Muscle layer of duodenum (tissue), 2 donors: ENCODE data around the gene WDR20.

Source experiments
- H3K27ac ChIP-seq: one replicate; pipeline ENCODE4 v1.7.0; 2013; ENCODE audit warnings: mild to moderate bottlenecking, low read length
- H3K27me3 ChIP-seq: one replicate; pipeline ENCODE4 v1.7.0; 2013; ENCODE audit warnings: low read depth, mild to moderate bottlenecking, control low read depth, low read length
- H3K36me3 ChIP-seq, 2 donors: one replicate each; pipeline ENCODE4 v1.7.0; 2013; ENCODE audit warnings: low read length in 2 of 2, control low read depth in 1 of 2, mild to moderate bottlenecking in 1 of 2; ENCODE audit not compliant: insufficient read depth in 2 of 2, control insufficient read depth in 1 of 2
- H3K4me1 ChIP-seq, 2 donors: one replicate each; pipeline ENCODE4 v1.7.0; 2013; ENCODE audit warnings: low read length in 2 of 2, mild to moderate bottlenecking in 2 of 2, control low read depth in 1 of 2, moderate library complexity in 1 of 2; ENCODE audit not compliant: insufficient read depth in 2 of 2, control insufficient read depth in 1 of 2
- H3K4me3 ChIP-seq, 2 donors: one replicate each; pipeline ENCODE4 v1.7.0; 2013; ENCODE audit warnings: low read length in 2 of 2, low read depth in 1 of 2, mild to moderate bottlenecking in 1 of 2
- H3K9me3 ChIP-seq, 2 donors: one replicate each; pipeline ENCODE4 v1.7.0; 2013; ENCODE audit warnings: low read length in 2 of 2, control low read depth in 1 of 2, mild to moderate bottlenecking in 1 of 2; ENCODE audit not compliant: control insufficient read depth in 1 of 2
- donor health status: healthy.

The WDR20 gene

DNA sequence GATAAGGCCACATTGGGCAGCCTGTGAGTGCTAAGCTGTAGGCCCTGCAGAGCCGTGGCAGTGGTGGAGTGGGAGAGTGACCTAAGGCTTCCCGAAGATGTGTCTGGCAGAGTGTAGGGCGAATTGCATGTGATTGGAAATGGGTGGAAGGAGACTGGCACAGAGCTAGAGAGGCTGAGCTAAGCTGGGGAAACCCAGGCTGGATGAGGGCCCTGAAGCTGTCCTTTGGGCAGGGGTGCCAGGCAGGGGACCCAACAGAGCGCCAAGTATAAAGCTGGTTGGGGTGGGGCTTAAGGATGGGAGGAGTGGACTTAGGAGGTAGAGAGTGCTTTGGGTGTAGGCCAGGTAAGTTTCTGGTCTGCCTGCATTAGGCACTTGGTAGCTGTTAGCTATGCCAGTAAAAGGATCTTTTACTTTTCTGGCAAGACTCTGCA is 47.9 kb downstream of the WDR20 start:
- Histone ChIP-seq H3K4me1 (peaks cover 7 to 39% of the 10 kb centered on the region in 2 donors), H3K4me3 (peak overlapping the region in 1 of 2 donors; percentile 1), H3K27ac (no peak overlapping the region), H3K36me3 (no peaks in the 10 kb centered on the region), H3K9me3 (no peaks in the 10 kb centered on the region), H3K27me3 (no peaks in the 10 kb centered on the region)

DNA sequence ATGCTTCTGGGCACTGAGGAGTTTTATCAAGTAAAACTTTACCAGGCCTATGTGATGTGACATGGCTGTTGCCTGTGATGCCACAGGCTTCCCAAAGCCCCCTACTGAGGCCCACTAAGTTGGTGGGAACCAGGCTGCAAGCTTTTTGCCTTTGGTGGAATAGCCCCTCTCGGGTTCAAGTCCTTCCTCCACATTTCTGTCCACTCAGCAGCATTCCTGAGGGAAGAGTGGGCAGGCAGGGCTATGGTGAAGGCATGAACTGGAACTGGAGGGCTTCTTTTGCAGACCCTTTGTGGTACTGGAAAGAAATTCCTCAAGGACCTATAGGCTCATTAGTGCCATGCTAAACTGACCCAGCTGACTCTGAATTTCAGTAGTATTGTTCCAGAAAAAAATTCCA is 48.5 kb downstream of the WDR20 start:
- Histone ChIP-seq H3K36me3 (no peaks in the 10 kb centered on the region), H3K9me3 (no peaks in the 10 kb centered on the region), H3K4me3 (no peak overlapping the region), H3K27me3 (no peaks in the 10 kb centered on the region), H3K4me1 (peaks cover 7 to 34% of the 10 kb centered on the region in 2 donors), H3K27ac (no peak overlapping the region)

DNA sequence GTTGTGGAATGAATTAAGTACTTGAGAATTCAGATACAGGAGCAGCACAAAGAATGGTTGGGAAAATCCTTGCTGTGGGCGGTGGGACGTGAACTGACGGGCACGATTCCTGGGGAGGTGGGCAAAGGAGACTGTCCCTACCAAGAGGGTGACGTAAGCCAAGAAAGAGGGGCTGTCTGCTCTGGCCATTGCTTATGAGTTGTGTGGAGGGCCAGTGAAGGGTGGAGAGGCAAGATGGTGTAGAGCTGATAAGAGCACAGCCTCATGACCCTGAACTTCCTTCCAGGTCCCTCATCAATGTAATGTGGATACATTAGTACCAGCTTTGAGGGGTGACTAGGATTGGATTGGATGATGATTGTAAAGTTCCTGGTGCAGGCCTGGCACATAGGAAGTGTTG is 50.2 kb downstream of the WDR20 start:
- H3K27ac ChIP-seq, result no peak overlapping the region
- no peaks in the 10 kb centered on the region for H3K27me3 ChIP-seq
- H3K4me1 ChIP-seq, result peaks cover 12 to 24% of the 10 kb centered on the region in 2 donors
- no peak overlapping the region for H3K4me3 ChIP-seq
- H3K36me3 ChIP-seq, result no peaks in the 10 kb centered on the region
- no peaks in the 10 kb centered on the region for H3K9me3 ChIP-seq

DNA sequence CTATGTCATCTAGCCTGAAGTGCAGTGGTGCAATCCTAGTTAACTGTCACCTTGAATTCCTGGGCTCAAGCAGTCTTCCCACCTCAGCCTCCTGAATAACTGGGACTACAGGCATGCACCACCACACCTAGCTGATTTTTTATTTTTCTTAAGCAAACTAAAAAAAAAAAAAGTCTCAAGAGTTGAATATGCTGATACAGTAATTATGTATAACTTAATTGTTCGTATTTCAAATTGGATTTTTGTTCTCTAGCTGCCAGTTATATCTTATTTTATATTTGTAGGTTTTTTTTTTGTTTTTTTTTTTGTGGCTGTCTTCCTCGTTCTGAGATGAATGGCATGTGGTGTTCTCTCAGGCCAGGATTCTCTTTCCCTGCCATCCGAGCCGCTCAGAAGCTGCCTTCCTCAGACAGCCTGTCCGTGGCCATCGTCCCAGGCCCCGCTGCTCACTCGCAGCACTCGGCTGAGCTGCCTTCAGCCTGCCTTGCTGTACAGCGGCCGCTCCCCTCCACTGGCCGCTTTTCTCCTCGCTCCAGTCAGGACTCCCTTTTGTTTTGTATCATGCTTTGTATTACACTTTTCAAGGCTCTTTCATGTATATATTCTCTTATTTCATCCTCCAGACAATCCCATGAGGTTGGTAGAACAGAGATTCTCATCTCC is 53.3 kb downstream of the WDR20 start:
- peaks cover 10 to 23% of the 10 kb centered on the region in 2 donors for H3K4me1 ChIP-seq
- no peak overlapping the region for H3K4me3 ChIP-seq
- no peaks in the 10 kb centered on the region for H3K9me3 ChIP-seq
- H3K36me3 ChIP-seq, result peaks cover 0 to 6% of the 10 kb centered on the region in 2 donors
- no peak overlapping the region for H3K27ac ChIP-seq
- no peaks in the 10 kb centered on the region for H3K27me3 ChIP-seq

DNA sequence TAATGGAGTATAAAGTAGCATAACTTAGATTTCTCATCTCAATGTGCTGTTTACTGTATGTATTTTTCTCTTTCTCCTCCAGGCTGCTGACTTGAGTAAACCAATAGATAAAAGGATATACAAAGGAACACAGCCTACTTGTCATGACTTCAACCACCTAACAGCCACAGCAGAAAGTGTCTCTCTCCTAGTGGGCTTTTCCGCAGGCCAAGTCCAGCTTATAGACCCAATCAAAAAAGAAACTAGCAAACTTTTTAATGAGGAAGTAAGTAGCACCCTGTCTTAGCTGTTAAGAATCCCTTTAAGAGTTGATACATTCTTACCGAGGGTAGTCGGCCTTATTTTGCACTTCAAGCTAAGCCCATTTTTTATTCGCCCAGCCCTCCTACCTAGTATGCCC is 55.2 kb downstream of the WDR20 start:
- no peaks in the 10 kb centered on the region for H3K27me3 ChIP-seq
- H3K9me3 ChIP-seq, result no peaks in the 10 kb centered on the region
- peaks cover 10 to 23% of the 10 kb centered on the region in 2 donors for H3K4me1 ChIP-seq
- H3K27ac ChIP-seq, result no peak overlapping the region
- H3K4me3 ChIP-seq, result no peak overlapping the region
- peaks cover 4 to 13% of the 10 kb centered on the region in 2 donors for H3K36me3 ChIP-seq

DNA sequence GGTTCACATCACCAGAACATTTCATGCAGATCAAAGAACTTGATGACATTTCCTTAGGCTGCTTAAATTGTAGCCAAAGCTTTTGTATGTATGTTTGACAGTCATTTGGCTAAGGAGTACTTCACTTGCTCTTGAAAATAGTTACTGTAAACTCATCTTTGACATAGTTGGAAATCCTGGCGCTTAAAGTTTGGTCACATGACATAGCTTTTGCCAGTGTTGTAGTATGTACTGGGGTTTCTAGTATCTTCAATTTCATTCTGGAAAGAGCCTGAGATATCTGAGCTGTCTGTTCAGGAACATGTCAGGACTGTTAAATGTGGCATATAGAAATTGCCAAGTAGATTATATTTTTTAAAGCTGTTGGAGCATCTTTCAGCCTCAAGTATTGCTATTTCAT is 55.7 kb downstream of the WDR20 start:
- H3K27ac ChIP-seq, result no peak overlapping the region
- H3K4me1 ChIP-seq, result peaks cover 10 to 23% of the 10 kb centered on the region in 2 donors
- peaks cover 4 to 13% of the 10 kb centered on the region in 2 donors for H3K36me3 ChIP-seq
- no peak overlapping the region for H3K4me3 ChIP-seq
- no peaks in the 10 kb centered on the region for H3K27me3 ChIP-seq
- H3K9me3 ChIP-seq, result no peaks in the 10 kb centered on the region

DNA sequence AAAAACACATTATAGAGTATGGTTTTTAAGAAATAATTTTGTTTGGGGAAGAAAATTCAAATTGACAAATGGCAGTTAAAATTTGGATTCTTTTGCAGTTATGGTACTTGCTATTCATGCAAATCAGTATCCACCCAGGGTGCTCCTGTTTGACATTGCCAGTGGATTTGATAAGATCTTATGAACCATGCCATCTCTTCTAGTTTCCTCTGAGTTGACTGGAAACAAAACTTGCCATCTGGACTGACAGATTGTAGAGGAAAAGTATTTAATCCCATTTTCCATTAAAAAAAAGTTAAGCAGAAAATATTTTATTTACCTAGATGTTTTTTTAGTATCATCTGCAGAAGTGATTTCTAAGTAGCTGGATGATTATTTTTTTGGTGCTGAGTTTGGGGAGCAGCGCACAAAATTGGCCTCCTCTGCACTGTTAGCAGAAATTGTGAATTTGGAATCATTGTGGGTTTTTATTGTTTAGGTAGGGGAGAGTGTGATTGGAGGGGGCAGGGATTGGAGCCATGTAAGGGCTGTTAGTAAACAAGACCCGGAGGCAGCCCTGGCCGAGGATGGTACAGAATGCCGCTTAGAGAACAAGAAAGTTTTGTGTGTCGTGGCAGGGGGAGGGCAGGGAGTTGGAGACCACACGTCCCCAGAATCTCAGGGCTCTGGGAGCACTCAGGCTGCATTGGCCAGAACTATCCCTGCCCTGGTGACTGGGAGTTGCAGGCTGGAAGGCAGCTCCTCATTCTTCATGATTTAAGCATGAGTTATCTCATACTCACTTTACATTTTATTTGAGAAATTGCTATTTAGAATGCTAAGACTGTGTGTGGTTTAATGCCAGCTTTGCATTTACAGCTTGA is 56.6 kb downstream of the WDR20 start:
- Histone ChIP-seq H3K36me3 (peaks cover 4 to 20% of the 10 kb centered on the region in 2 donors), H3K27ac (no peak overlapping the region), H3K9me3 (no peaks in the 10 kb centered on the region), H3K27me3 (no peaks in the 10 kb centered on the region), H3K4me3 (no peak overlapping the region), H3K4me1 (peaks cover 10 to 20% of the 10 kb centered on the region in 2 donors)

DNA sequence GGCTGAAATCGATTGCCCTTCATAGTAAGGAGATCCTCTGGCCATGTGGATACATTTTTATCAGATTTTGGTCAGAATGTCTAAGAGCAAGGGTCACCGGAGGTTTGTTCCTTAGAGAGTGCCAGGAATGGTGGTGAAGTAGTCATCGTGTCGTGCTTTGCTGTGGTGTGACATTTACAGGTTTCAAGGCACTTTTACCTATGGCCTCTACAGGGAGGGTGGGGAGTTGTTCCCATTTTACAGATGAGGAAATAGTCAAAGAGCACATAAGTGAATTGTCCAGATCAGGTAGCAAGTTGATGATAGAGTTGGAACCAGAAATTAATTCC is 57.2 kb downstream of the WDR20 start:
- H3K4me1 ChIP-seq, result peaks cover 10 to 20% of the 10 kb centered on the region in 2 donors
- no peak overlapping the region for H3K27ac ChIP-seq
- no peaks in the 10 kb centered on the region for H3K9me3 ChIP-seq
- H3K27me3 ChIP-seq, result no peaks in the 10 kb centered on the region
- no peak overlapping the region for H3K4me3 ChIP-seq
- H3K36me3 ChIP-seq, result peaks cover 4 to 24% of the 10 kb centered on the region in 2 donors

DNA sequence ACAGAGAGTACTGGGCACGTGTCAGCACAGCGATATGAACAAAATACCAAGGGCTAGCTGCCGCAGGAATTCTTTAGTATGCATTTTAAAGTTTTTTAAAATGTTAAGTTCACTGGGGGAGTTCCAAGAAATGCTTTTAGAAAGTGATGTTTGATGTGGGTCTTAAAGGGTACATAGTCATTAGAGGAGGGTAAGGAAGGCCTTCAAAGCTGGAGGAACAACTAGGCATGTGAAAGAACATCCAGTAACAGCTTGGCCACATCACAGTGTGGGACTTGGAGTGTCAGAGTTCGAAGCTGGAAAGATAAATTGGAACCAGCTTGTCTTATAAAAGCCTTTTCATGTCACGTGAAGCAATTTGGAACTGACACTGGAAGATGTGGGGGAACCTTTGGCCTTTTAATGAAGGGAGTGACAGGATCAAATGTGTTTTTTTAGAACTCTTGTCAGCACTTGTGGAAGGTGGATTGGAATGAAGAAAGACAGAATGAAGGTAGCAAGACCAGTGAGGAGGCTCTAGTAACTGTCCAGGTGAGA is 57.7 kb downstream of the WDR20 start:
- H3K27me3 ChIP-seq, result no peaks in the 10 kb centered on the region
- peaks cover 10 to 20% of the 10 kb centered on the region in 2 donors for H3K4me1 ChIP-seq
- no peak overlapping the region for H3K27ac ChIP-seq
- no peak overlapping the region for H3K4me3 ChIP-seq
- H3K9me3 ChIP-seq, result no peaks in the 10 kb centered on the region
- peaks cover 4 to 27% of the 10 kb centered on the region in 2 donors for H3K36me3 ChIP-seq

DNA sequence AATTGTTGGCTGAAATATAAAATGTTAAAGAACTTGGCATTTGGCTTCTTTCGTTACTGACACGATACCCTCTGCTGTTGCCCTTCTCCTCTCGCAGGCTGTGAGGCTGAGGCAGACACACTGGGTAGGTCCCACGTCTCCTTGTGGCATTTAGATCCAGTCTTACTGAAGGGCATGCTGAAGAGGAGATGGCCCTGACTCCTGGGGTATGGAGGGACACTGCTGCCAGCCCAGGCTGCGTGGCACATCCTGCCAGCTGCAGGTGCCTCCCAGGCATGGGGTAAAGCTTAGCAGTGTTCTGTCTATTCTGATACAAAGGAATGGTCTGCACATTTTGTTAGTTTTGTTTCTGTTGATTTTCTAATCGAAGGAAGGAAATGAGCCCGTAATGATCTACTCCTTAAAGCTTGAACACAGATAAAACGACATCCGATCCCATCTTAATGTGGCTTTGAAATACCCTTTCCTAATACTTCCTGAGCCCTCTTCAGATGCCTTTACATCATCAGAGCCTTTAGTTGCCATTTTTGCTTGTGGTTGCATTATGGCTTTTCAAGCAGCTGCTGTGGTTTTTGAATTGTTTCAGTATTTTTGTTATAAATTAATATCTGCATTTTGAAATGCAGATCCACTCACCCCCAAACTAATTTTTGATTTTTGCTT is 61.1 kb downstream of the WDR20 start:
- H3K36me3 ChIP-seq, result peaks cover 4 to 42% of the 10 kb centered on the region in 2 donors
- H3K4me1 ChIP-seq, result peaks cover 0 to 13% of the 10 kb centered on the region in 2 donors

DNA sequence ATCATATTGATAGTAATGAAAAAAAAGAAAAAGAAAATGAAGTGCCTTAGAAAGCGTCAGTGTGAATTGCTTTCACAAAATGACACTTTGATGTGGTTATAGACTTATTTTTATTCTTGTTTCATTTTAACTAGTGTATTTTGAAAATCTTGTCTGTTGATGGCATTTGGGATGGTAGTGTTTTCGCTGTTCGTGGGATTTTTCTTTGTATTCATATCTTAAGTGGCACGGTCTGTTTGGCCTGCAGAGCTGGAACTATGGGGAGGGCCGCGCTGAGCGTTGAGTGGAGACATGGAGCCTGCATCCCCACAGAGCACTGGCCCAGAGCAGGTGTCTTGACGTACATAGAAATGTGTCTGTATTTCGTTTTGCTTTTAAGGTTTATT is 61.6 kb downstream of the WDR20 start:
- Histone ChIP-seq H3K4me1 (peaks cover 0 to 8% of the 10 kb centered on the region in 2 donors), H3K27me3 (no peaks in the 10 kb centered on the region), H3K27ac (no peak overlapping the region), H3K4me3 (no peak overlapping the region), H3K9me3 (no peaks in the 10 kb centered on the region), H3K36me3 (peaks cover 4 to 44% of the 10 kb centered on the region in 2 donors)

More for the DNA sequence above, 61.1 kb downstream of the WDR20 start:
- Histone ChIP-seq H3K9me3 (no peaks in the 10 kb centered on the region), H3K4me3 (no peak overlapping the region), H3K27ac (no peak overlapping the region), H3K27me3 (no peaks in the 10 kb centered on the region)
